ENCODE results near the gene NFE2L2.

DNA sequence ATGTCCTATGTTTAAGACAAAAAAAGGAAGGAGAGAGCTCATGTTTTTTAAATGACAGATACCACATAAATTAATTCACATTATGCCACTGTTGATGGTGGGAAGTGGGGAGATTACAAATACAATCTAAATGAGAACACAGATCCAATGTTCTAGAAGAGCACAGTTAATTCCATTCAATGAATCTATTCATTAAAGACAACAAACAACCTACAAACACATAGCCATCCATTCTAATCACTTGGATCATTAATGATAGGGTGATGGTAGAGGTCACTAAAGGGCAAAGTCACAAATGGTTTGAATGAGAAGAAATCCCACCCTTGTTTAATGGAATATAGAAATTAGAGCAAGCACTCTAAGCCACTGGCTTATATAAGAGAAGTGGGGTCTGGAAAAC lies 30.3 kb downstream of the NFE2L2 start:
- TF ChIP-seq, protein P1, sequence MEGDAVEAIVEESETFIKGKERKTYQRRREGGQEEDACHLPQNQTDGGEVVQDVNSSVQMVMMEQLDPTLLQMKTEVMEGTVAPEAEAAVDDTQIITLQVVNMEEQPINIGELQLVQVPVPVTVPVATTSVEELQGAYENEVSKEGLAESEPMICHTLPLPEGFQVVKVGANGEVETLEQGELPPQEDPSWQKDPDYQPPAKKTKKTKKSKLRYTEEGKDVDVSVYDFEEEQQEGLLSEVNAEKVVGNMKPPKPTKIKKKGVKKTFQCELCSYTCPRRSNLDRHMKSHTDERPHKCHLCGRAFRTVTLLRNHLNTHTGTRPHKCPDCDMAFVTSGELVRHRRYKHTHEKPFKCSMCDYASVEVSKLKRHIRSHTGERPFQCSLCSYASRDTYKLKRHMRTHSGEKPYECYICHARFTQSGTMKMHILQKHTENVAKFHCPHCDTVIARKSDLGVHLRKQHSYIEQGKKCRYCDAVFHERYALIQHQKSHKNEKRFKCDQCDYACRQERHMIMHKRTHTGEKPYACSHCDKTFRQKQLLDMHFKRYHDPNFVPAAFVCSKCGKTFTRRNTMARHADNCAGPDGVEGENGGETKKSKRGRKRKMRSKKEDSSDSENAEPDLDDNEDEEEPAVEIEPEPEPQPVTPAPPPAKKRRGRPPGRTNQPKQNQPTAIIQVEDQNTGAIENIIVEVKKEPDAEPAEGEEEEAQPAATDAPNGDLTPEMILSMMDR (IDR thresholded peaks at IDR 0.05), result no peak
- TF ChIP-seq POLR2A (IDR thresholded peaks at IDR 0.05), result no peak
